Psoas muscle (tissue), 8 donors: Measurements from ENCODE around the gene GARRE1. TPM values are rescaled to one million over a fixed set of nuclear protein-coding genes. Genes with fewer than 3 reads are reported as not detected.

Experiments
- ATAC-seq, 4 donors: fragments of 200-7000 bp; cut with Tn5 transposase; one replicate each; pipeline ENCODE4 v1.9.1; 2020; ENCODE audit warnings: moderate library complexity in 3 of 4, mild to moderate bottlenecking in 2 of 4
- DNase-seq, 2 donors: peaks; one replicate each; pipeline ENCODE4 v3.0.0-alpha.2; 2020
- H3K27ac ChIP-seq: fragments of 200-600 bp; one replicate; pipeline ENCODE4 v1.8.0; 2022
- H3K27me3 ChIP-seq, 3 donors: fragments of 200-600 bp in 1 of 3; one replicate each; pipeline versions ENCODE4 v1.6.1 to v1.8.0; 2013 to 2022; ENCODE audit warnings: low read length in 2 of 3, mild to moderate bottlenecking in 2 of 3, moderate library complexity in 1 of 3; ENCODE audit not compliant: insufficient read depth in 3 of 3
- H3K36me3 ChIP-seq, 2 donors: fragments of 200-600 bp in 1 of 2; one replicate each; pipeline versions ENCODE4 v1.6.1 to v1.8.0; 2013 to 2022; ENCODE audit warnings: low read depth in 1 of 2, mild to moderate bottlenecking in 1 of 2, moderate library complexity in 1 of 2; ENCODE audit not compliant: insufficient read depth in 1 of 2
- H3K4me1 ChIP-seq: fragments of 200-600 bp; one replicate; pipeline ENCODE4 v1.8.0; 2022
- H3K4me3 ChIP-seq: fragments of 200-600 bp; one replicate; pipeline ENCODE4 v1.8.0; 2022; ENCODE audit warnings: mild to moderate bottlenecking
- H3K9me3 ChIP-seq: fragments of 200-600 bp; one replicate; pipeline ENCODE4 v1.8.0; 2022
- CTCF ChIP-seq: fragments of 200-600 bp; IDR thresholded peaks from one replicate; pipeline ENCODE4 v1.8.0; 2022; ENCODE audit warnings: antibody characterized with exemption
- WGBS, 3 donors: extraction: QIAGEN DNeasy Blood & Tissue Kit; methylation state at CpG; one replicate each; pipeline versions ENCODE4 v1.1.6 to v1.1.7; 2013; 5-methylcytosine and 5-hydroxymethylcytosine counted together
- intact Hi-C, 2 donors: fragments of 100-400 bp; cut with DNase I; formaldehyde crosslinking; loops; one replicate each; pipeline versions ENCODE4 v1.11.0 to v1.14.2; 2022
- polyA plus RNA-seq, 3 donors: library from polyadenylated mRNA; stranded (reverse); fragments of 200-250 nt; gene quantifications; one replicate each; pipeline ENCODE4 v1.2.3, GENCODE V29; 2013
- total RNA-seq, 4 donors: library from RNA; stranded (reverse); fragmentation: NEBNext Ultra II Directional in 2 of 4; extraction: Animal tissue kit (Norgen Biotek cat#: 25700) in 2 of 4; gene quantifications; one replicate each; pipeline versions ENCODE4 v1.2.1 to v1.2.4, GENCODE V29; 2021 to 2023
- donor health status: healthy with polysubstance abuse.
- donor health status: DM: no; HTN: no; CAD: no; lungs with moderate emphysema.
- donor health status: Bipolar disorder and iron deficiency.
- donor health status: healthy.
- donor health status: DM: yes; HTN: yes; CAD: no.
- donor health status: DM: no; HTN: no; CAD: no.
- donor health status: DM: no; HTN: no; CAD: no.
- donor health status: DM: yes; HTN: yes; CAD: no.

Gene GARRE1
- total and polyA plus RNA-seq, 7 donors = 4.8 to 22.8 (median 16.4) TPM

- peaks cover 0 to 5% of the 10 kb centered on the region in 2 donors for H3K36me3 ChIP-seq
- ATAC-seq (no peak), DNase-seq (no peak)
- intact Hi-C loops = no loop called here
- no peaks in the 10 kb centered on the region for H3K9me3 ChIP-seq
- no peak for TF ChIP-seq CTCF
- no peaks in the 10 kb centered on the region for H3K27me3 ChIP-seq
- no peak overlapping the region for H3K27ac ChIP-seq
- H3K4me3 ChIP-seq = no peak overlapping the region
- peaks cover 16% of the 10 kb centered on the region for H3K4me1 ChIP-seq
- WGBS, 3 donors = 83 to 89% (median 88%) methylated on average over 2 of the region's 2 CpGs
These were observed 30.2 kb downstream of the GARRE1 start for GRCh38 chr19:34284505-34284904.

GRCh38 chr19:34287662-34288140, 33.3 kb downstream of the GARRE1 start:
- 89 to 94% (median 93%) methylated on average over 3 of the region's 3 CpGs for WGBS, 3 donors
- intact Hi-C loops = no loop called here
- no peak overlapping the region for H3K4me3 ChIP-seq
- no peak overlapping the region for H3K27ac ChIP-seq
- no peak for TF ChIP-seq CTCF
- no peak for DNase-seq
- H3K9me3 ChIP-seq = no peaks in the 10 kb centered on the region
- H3K36me3 ChIP-seq = peaks cover 0 to 5% of the 10 kb centered on the region in 2 donors
- ATAC-seq = no peak
- H3K27me3 ChIP-seq = no peaks in the 10 kb centered on the region
- H3K4me1 ChIP-seq = peaks cover 7% of the 10 kb centered on the region

- intact Hi-C loops = no loop called here
- H3K4me1 ChIP-seq = peaks cover under 1% of the 10 kb centered on the region
- H3K27me3 ChIP-seq = no peaks in the 10 kb centered on the region
- ATAC-seq (no peak), DNase-seq (no peak)
- WGBS, 3 donors = 82 to 91% (median 88%) methylated on average over 4 of the region's 4 CpGs
- H3K36me3 ChIP-seq = peaks cover 0 to 5% of the 10 kb centered on the region in 2 donors
- TF ChIP-seq CTCF = no peak
- no peak overlapping the region for H3K27ac ChIP-seq
- H3K4me3 ChIP-seq = no peak overlapping the region
- no peaks in the 10 kb centered on the region for H3K9me3 ChIP-seq
These were observed 34.0 kb downstream of the GARRE1 start for GRCh38 chr19:34288381-34288780.

GRCh38 chr19:34291235-34291634, 36.9 kb downstream of the GARRE1 start:
- Histone ChIP-seq H3K36me3 (no peaks in the 10 kb centered on the region), H3K27me3 (no peaks in the 10 kb centered on the region), H3K4me3 (no peak overlapping the region), H3K4me1 (no peaks in the 10 kb centered on the region), H3K27ac (no peak overlapping the region), H3K9me3 (no peaks in the 10 kb centered on the region)
- intact Hi-C loops = no loop called here
- ATAC-seq = no peak
- WGBS, 3 donors = 93 to 99% (median 97%) methylated on average over 2 of the region's 2 CpGs
- TF ChIP-seq CTCF = no peak
- no peak for DNase-seq

- intact Hi-C loops = no loop called here
- ATAC-seq = no peak
- Histone ChIP-seq H3K36me3 (peaks cover 0 to 14% of the 10 kb centered on the region in 2 donors), H3K27ac (no peak overlapping the region), H3K27me3 (no peaks in the 10 kb centered on the region), H3K4me1 (no peaks in the 10 kb centered on the region), H3K9me3 (no peaks in the 10 kb centered on the region), H3K4me3 (no peak overlapping the region)
- no peak for TF ChIP-seq CTCF
- DNase-seq = no peak
These were observed 40.7 kb downstream of the GARRE1 start for GRCh38 chr19:34295103-34295502.
